Measurements from ENCODE around the gene LMBR1.

- TF ChIP-seq CTCF (IDR thresholded peaks at IDR 0.05) (no peak), POLR2A (IDR thresholded peaks at IDR 0.05) (no peak)
Observed at GRCh38 chr7:156875766-156876165, 17.2 kb downstream of the LMBR1 start.

All from testis (tissue), 2 donors.